Osteoblast (primary cell): ENCODE results near the gene FAM13A. TPM values are rescaled to one million over a fixed set of nuclear protein-coding genes. Genes with fewer than 3 reads are reported as not detected.

ENCODE experiments used
- DNase-seq: peaks from one replicate; pipeline ENCODE4 v3.0.0; 2011; ENCODE audit warnings: low spot score, mixed read lengths; ENCODE audit not compliant: insufficient read length; ENCODE audit errors: missing footprints
- H2AFZ ChIP-seq: 2 replicates; pipeline ENCODE4 v1.6.0; 2011; ENCODE audit warnings: mild to moderate bottlenecking, low read length
- H3K27ac ChIP-seq: 2 replicates; pipeline ENCODE4 v1.5.1; 2011; ENCODE audit warnings: mild to moderate bottlenecking, low read depth, low read length, moderate library complexity
- H3K27me3 ChIP-seq: 2 replicates; pipeline ENCODE4 v1.6.0; 2012; ENCODE audit warnings: mild to moderate bottlenecking, control low read depth, inconsistent platforms, low read length, moderate library complexity; ENCODE audit not compliant: insufficient read depth
- H3K36me3 ChIP-seq: 2 replicates; pipeline ENCODE4 v1.5.1; 2011; ENCODE audit warnings: mild to moderate bottlenecking, low read length, control low read depth, moderate library complexity; ENCODE audit not compliant: insufficient read depth
- H3K4me1 ChIP-seq: 2 replicates; pipeline ENCODE4 v1.5.1; 2011; ENCODE audit warnings: mild to moderate bottlenecking, low read length, control low read depth, moderate library complexity; ENCODE audit not compliant: insufficient read depth
- H3K4me2 ChIP-seq: 2 replicates; pipeline ENCODE4 v1.6.0; 2011; ENCODE audit warnings: mild to moderate bottlenecking, low read length; ENCODE audit not compliant: insufficient read depth
- H3K4me3 ChIP-seq: fragments of 200-600 bp; sonication (generic); 3 replicates; pipeline ENCODE4 v1.5.1; 2012; ENCODE audit warnings: mild to moderate bottlenecking, low read length, inconsistent platforms; ENCODE audit not compliant: insufficient read depth
- H3K79me2 ChIP-seq: 2 replicates; pipeline ENCODE4 v1.6.0; 2012; ENCODE audit warnings: mild to moderate bottlenecking, low read length, control low read depth, inconsistent platforms; ENCODE audit not compliant: insufficient read depth
- H3K9me3 ChIP-seq: 2 replicates; pipeline ENCODE4 v1.5.1; 2011; ENCODE audit warnings: low read depth, low read length, control low read depth
- H4K20me1 ChIP-seq: 2 replicates; pipeline ENCODE4 v1.6.0; 2012; ENCODE audit warnings: mild to moderate bottlenecking, low read length, control low read depth; ENCODE audit not compliant: insufficient read depth
- total RNA-seq: library from RNA; depleted of rRNA; stranded (reverse); fragments of >200 nt; gene quantifications from 2 replicates; pipeline ENCODE4 v1.2.3, GENCODE V29; 2012
- TF ChIP-seq, protein P1 (sequence below): IDR thresholded peaks from 2 replicates; pipeline ENCODE4 v1.5.1; 2011; ENCODE audit warnings: mild to moderate bottlenecking, low read depth, low read length, moderate library complexity; ENCODE audit errors: extremely low read depth

FAM13A gene
- total RNA-seq, 1 donor = 18.8 TPM

DNA sequence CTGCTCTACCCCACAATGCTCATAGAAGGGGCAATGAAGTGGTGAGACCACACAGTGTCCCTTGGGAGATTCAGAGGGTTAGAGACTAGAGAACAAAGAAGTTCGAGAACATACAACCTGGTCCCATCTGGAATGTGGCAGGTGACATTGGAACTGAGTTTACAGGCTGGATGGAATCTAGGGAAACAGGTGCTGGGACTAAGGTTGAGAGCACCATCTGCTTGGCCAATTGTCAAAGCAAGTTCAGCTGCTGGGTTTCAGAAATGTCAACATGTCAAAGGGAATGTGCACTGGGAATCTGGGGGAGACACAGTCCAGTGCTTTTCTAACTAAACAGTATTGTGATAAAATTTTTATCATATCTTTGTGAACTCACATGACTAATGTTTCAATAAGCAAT is 15.9 kb upstream of the FAM13A start:
- Histone ChIP-seq H4K20me1 (no peaks in the 10 kb centered on the region), H3K9me3 (no peaks in the 10 kb centered on the region), H3K27me3 (peaks cover 6% of the 10 kb centered on the region), H3K27ac (no peak overlapping the region), H3K4me1 (no peaks in the 10 kb centered on the region), H3K36me3 (no peaks in the 10 kb centered on the region), H3K4me2 (no peak overlapping the region), H3K4me3 (no peak overlapping the region), H3K79me2 (no peaks in the 10 kb centered on the region), H2AFZ (no peak overlapping the region)
- no peak for DNase-seq
- TF ChIP-seq, protein P1, sequence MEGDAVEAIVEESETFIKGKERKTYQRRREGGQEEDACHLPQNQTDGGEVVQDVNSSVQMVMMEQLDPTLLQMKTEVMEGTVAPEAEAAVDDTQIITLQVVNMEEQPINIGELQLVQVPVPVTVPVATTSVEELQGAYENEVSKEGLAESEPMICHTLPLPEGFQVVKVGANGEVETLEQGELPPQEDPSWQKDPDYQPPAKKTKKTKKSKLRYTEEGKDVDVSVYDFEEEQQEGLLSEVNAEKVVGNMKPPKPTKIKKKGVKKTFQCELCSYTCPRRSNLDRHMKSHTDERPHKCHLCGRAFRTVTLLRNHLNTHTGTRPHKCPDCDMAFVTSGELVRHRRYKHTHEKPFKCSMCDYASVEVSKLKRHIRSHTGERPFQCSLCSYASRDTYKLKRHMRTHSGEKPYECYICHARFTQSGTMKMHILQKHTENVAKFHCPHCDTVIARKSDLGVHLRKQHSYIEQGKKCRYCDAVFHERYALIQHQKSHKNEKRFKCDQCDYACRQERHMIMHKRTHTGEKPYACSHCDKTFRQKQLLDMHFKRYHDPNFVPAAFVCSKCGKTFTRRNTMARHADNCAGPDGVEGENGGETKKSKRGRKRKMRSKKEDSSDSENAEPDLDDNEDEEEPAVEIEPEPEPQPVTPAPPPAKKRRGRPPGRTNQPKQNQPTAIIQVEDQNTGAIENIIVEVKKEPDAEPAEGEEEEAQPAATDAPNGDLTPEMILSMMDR = no peak

DNA sequence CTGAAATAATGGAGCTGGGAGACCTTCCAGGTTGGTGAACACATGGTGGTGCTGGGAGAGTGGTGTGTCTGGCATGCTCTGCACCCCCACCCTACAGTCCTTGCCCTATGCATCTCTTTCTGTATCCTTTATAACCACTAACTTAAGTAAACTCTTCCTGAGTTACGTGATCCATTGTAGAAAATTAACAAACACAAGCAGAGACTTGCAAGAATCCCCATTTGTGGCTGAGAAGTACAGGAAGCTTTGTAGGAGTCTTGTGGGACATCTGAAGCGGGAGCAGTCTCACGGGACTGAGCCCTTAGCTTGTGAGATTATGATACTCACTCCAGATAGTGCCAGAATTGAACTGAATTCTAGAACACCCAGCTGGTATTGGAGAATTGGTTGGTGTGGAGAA is 14.3 kb upstream of the FAM13A start:
- Histone ChIP-seq H4K20me1 (no peaks in the 10 kb centered on the region), H3K4me2 (no peak overlapping the region), H3K27me3 (peaks cover 6% of the 10 kb centered on the region), H3K27ac (no peak overlapping the region), H3K4me3 (no peak overlapping the region), H3K9me3 (no peaks in the 10 kb centered on the region), H2AFZ (no peak overlapping the region), H3K79me2 (no peaks in the 10 kb centered on the region), H3K36me3 (no peaks in the 10 kb centered on the region), H3K4me1 (no peaks in the 10 kb centered on the region)
- TF ChIP-seq, protein P1 = no peak
- DNase-seq = no peak

DNA sequence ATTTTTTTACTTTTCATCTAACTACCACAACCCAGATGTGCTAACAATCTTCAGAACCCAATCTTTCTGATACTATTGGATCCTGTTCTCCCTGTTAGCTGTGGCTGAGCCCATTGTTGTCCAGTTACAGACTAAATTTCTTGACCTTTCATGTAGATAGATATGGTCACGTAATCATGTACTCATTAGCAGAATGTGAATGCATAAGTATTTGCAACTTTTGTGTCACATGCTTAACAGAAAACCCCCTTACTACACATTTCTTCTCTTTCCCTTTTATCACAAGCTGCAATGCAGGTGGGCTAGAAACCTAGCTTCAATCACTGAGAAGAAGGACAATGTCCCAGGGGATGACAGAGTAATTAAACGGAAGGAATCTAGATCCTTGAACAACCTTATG is 13.1 kb upstream of the FAM13A start:
- no peak overlapping the region for H3K4me2 ChIP-seq
- H3K4me3 ChIP-seq = no peak overlapping the region
- TF ChIP-seq, protein P1 = no peak
- no peaks in the 10 kb centered on the region for H3K4me1 ChIP-seq
- H4K20me1 ChIP-seq = no peaks in the 10 kb centered on the region
- DNase-seq = no peak
- H2AFZ ChIP-seq = no peak overlapping the region
- H3K36me3 ChIP-seq = no peaks in the 10 kb centered on the region
- H3K79me2 ChIP-seq = no peaks in the 10 kb centered on the region
- no peaks in the 10 kb centered on the region for H3K9me3 ChIP-seq
- H3K27ac ChIP-seq = no peak overlapping the region
- peaks cover 6% of the 10 kb centered on the region for H3K27me3 ChIP-seq

DNA sequence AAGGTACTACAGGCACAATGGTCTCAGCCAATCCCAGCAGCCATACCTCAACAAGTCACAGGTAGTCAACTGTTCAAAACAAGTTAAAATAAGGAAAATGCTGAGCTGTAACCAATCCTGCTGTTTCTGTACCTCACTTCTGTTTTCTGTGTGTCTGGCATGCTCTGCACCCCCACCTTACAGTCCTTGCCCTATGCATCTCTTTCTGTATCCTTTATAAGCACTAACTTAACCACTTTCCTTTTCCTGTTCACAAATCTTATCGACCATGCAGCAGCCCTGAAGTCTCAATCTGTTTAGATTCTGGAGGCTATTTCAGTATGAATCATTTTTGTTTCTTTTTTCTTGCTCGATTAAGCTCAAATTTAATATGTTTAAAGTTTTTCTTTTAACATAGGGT is 12.5 kb upstream of the FAM13A start:
- Histone ChIP-seq H2AFZ (no peak overlapping the region), H3K27me3 (peaks cover 6% of the 10 kb centered on the region), H3K4me1 (no peaks in the 10 kb centered on the region), H3K27ac (no peak overlapping the region), H3K9me3 (no peaks in the 10 kb centered on the region), H3K4me3 (no peak overlapping the region), H3K79me2 (no peaks in the 10 kb centered on the region), H3K36me3 (no peaks in the 10 kb centered on the region), H3K4me2 (no peak overlapping the region), H4K20me1 (no peaks in the 10 kb centered on the region)
- TF ChIP-seq, protein P1 = no peak
- no peak for DNase-seq
